ENCODE results near the gene ANKRD33B. TPM values are rescaled to one million over a fixed set of nuclear protein-coding genes. Genes with fewer than 3 reads are reported as not detected.

The ANKRD33B gene
- polyA plus RNA-seq, 3 donors: 0.05 TPM; not detected in 2

GRCh38 chr5:10676224-10676623 lies 112.4 kb downstream of the ANKRD33B start:
- Mint-ChIP-seq H3K27ac (peak overlapping the region in 1 of 7 donors; percentile 1), H3K36me3 (peaks cover 43 to 45% of the 10 kb centered on the region in 2 donors), H3K27me3 (ENCODE audit: low read depth in 3 of 3) (peaks cover 3 to 8% (median 4%) of the 10 kb centered on the region in 3 donors), H3K9me3 (peaks cover 0 to 7% (median 2%) of the 10 kb centered on the region in 7 donors), H3K4me3 (no peak overlapping the region), H3K4me1 (peaks cover 4% of the 10 kb centered on the region)
- no peak for TF ChIP-seq CTCF (IDR thresholded peaks at IDR 0.05)
- Histone ChIP-seq H3K4me1 (ENCODE audit: control insufficient read depth in 1 of 2, insufficient read depth in 2 of 2, low read length in 2 of 2) (peaks cover 3 to 4% of the 10 kb centered on the region in 2 donors), H2AFZ (ENCODE audit: insufficient read depth, low read depth, low read length, poor library complexity, severe bottlenecking) (no peak overlapping the region), H3K36me3 (replicated peaks in 1 of 2; ENCODE audit: control insufficient read depth in 1 of 2, insufficient read depth in 2 of 2, low read length in 2 of 2) (peaks cover 33 to 45% of the 10 kb centered on the region in 2 donors), H3K9me3 (replicated peaks in 1 of 2; ENCODE audit: control insufficient read depth in 1 of 2, insufficient read depth in 1 of 2, low read length in 2 of 2) (no peaks in the 10 kb centered on the region), H3K27ac (ENCODE audit: low read depth in 1 of 2, low read length in 2 of 2) (no peak overlapping the region), H3K79me2 (ENCODE audit: insufficient read depth, low read length) (no peaks in the 10 kb centered on the region), H3K4me3 (replicated peaks in 1 of 3; ENCODE audit: low read depth in 2 of 3, low read length in 3 of 3) (no peak overlapping the region), H3K27me3 (ENCODE audit: control insufficient read depth in 2 of 2, insufficient read depth in 2 of 2, low read length in 2 of 2) (no peaks in the 10 kb centered on the region), H4K20me1 (ENCODE audit: insufficient read depth, low read length) (no peaks in the 10 kb centered on the region), H3K4me2 (replicated peaks; ENCODE audit: extremely low read depth, low read length, poor library complexity, severe bottlenecking) (no peak overlapping the region), H3K9ac (ENCODE audit: insufficient read depth, low read length, poor library complexity, severe bottlenecking) (no peak overlapping the region)
- intact Hi-C loops (cut with micrococcal nuclease): no loop called here
- no peak for DNase-seq
- WGBS (ENCODE audit: insufficient coverage): 94% methylated on average over 2 of the region's 4 CpGs

- H3K27ac Mint-ChIP-seq: no peak overlapping the region
- H3K36me3 Mint-ChIP-seq: peaks cover 45 to 48% of the 10 kb centered on the region in 2 donors
- Histone ChIP-seq H4K20me1 (ENCODE audit: insufficient read depth, low read length) (peaks cover 5% of the 10 kb centered on the region), H3K27ac (ENCODE audit: low read depth in 1 of 2, low read length in 2 of 2) (no peak overlapping the region), H3K36me3 (replicated peaks in 1 of 2; ENCODE audit: control insufficient read depth in 1 of 2, insufficient read depth in 2 of 2, low read length in 2 of 2) (peaks cover 33 to 52% of the 10 kb centered on the region in 2 donors), H3K9me3 (replicated peaks in 1 of 2; ENCODE audit: control insufficient read depth in 1 of 2, insufficient read depth in 1 of 2, low read length in 2 of 2) (no peaks in the 10 kb centered on the region), H3K4me2 (replicated peaks; ENCODE audit: extremely low read depth, low read length, poor library complexity, severe bottlenecking) (no peak overlapping the region), H3K4me3 (replicated peaks in 1 of 3; ENCODE audit: low read depth in 2 of 3, low read length in 3 of 3) (no peak overlapping the region), H3K79me2 (ENCODE audit: insufficient read depth, low read length) (no peaks in the 10 kb centered on the region), H3K9ac (ENCODE audit: insufficient read depth, low read length, poor library complexity, severe bottlenecking) (no peak overlapping the region), H3K4me1 (ENCODE audit: control insufficient read depth in 1 of 2, insufficient read depth in 2 of 2, low read length in 2 of 2) (peaks cover 2 to 4% of the 10 kb centered on the region in 2 donors), H3K27me3 (ENCODE audit: control insufficient read depth in 2 of 2, insufficient read depth in 2 of 2, low read length in 2 of 2) (no peaks in the 10 kb centered on the region), H2AFZ (ENCODE audit: insufficient read depth, low read depth, low read length, poor library complexity, severe bottlenecking) (no peak overlapping the region)
- peaks cover 0 to 7% (median 2%) of the 10 kb centered on the region in 7 donors for H3K9me3 Mint-ChIP-seq
- TF ChIP-seq CTCF (IDR thresholded peaks at IDR 0.05): no peak
- DNase-seq: no peak
- no peak overlapping the region for H3K4me3 Mint-ChIP-seq
- peaks cover 3 to 8% (median 4%) of the 10 kb centered on the region in 3 donors for H3K27me3 Mint-ChIP-seq (ENCODE audit: low read depth in 3 of 3)
- H3K4me1 Mint-ChIP-seq: peaks cover 5% of the 10 kb centered on the region
- WGBS (ENCODE audit: insufficient coverage): no CpG with 5 or more reads among the region's 1 CpG
- intact Hi-C loops (cut with micrococcal nuclease): no loop called here
Measured at GRCh38 chr5:10676946-10677345, 113.1 kb downstream of the ANKRD33B start.

All from CD14-positive monocyte (primary cell).